HepG2 (cell line): Measurements from ENCODE around the gene HDAC5. TPM values are rescaled to one million over a fixed set of nuclear protein-coding genes. Genes with fewer than 3 reads are reported as not detected.
A peak's percentile ranks its signal among the peaks of the same experiment; 100 is the strongest.

ENCODE experiments used
- ATAC-seq: fragments of 200-7000 bp; cut with Tn5 transposase; 3 replicates; pipeline ENCODE4 v1.9.1; 2020; ENCODE audit warnings: mild to moderate bottlenecking, moderate library complexity
- BruUV-seq: library from RNA; stranded (reverse); fragments of 400-500 nt; replicated peaks from 2 replicates; lab custom pipeline; 2021; lab: Mats Ljungman, UMichigan
- CTCF ChIA-PET: fragments of 300-600 bp; formaldehyde crosslinking; extraction: SDS; loops from one replicate; lab custom pipeline; 2021; ENCODE audit warnings: low total read pairs, inconsistent platforms, low intra/inter-chr PET ratio; lab: Yijun Ruan, JAX
- POLR2A ChIA-PET: fragments of 350-600 bp; sonication (Branson Sonifier 250); formaldehyde crosslinking; loops from one replicate; lab custom pipeline; 2020; ENCODE audit warnings: antibody characterized with exemption, inconsistent platforms; lab: Yijun Ruan, JAX
- DNase-seq: peaks from one replicate; pipeline ENCODE4 v3.0.0-alpha.2; 2015; ENCODE audit warnings: low spot score
- FAIRE-seq: peaks from 3 replicates; lab custom pipeline; 2011; peaks lifted over from hg19 to GRCh38; lab: Jason Lieb, UNC
- H2AFZ ChIP-seq: one replicate; pipeline ENCODE4 v1.6.1; 2011; ENCODE audit warnings: low read length, inconsistent platforms
- H3K27ac ChIP-seq: fragments of 300-600 bp; 3 replicates; pipeline ENCODE4 v1.8.0; 2011; ENCODE audit warnings: mixed run types, mild to moderate bottlenecking, mixed read lengths, low read length, inconsistent platforms; ENCODE audit not compliant: insufficient read depth; ENCODE audit errors: extremely low read length
- H3K27me3 ChIP-seq, 2 experiments: fragments of 200-600 bp in 1 of 2; 2 replicates in 1 of 2; 3 replicates in 1 of 2; pipeline versions ENCODE4 v1.6.0 to v1.8.0; 2011; ENCODE audit warnings: low read length in 2 of 2, mild to moderate bottlenecking in 2 of 2, moderate library complexity in 2 of 2, inconsistent platforms in 1 of 2; ENCODE audit not compliant: insufficient read depth in 2 of 2, control insufficient read depth in 1 of 2
- H3K36me3 ChIP-seq, 2 experiments: fragments of 200-600 bp in 1 of 2; replicated peaks in 1 of 2; 2 replicates in 1 of 2; 3 replicates in 1 of 2; pipeline versions ENCODE4 v1.5.1 to v1.8.0; 2011; ENCODE audit warnings: low read length in 2 of 2, inconsistent platforms in 1 of 2; ENCODE audit not compliant: insufficient read depth in 2 of 2, control insufficient read depth in 1 of 2
- H3K4me1 ChIP-seq: 2 replicates; pipeline ENCODE4 v1.5.1; 2012; ENCODE audit warnings: low read length, inconsistent platforms; ENCODE audit not compliant: insufficient read depth
- H3K4me2 ChIP-seq: 2 replicates; pipeline ENCODE4 v1.6.0; 2011; ENCODE audit warnings: low read depth, low read length, inconsistent platforms
- H3K4me3 ChIP-seq, 3 experiments: fragments of 200-600 bp in 1 of 3; sonication (generic), shearing (Covaris generic) in 1 of 3; replicated peaks in 1 of 3; 2 replicates each; pipeline ENCODE4 v1.5.1; 2011 to 2016; ENCODE audit warnings: low read length in 3 of 3, inconsistent platforms in 2 of 3, low read depth in 2 of 3, mild to moderate bottlenecking in 2 of 3, control low read depth in 1 of 3, mixed read lengths in 1 of 3; ENCODE audit not compliant: insufficient read depth in 1 of 3
- H3K79me2 ChIP-seq: one replicate; pipeline ENCODE4 v1.6.1; 2011; ENCODE audit warnings: low read length, inconsistent platforms; ENCODE audit not compliant: insufficient read depth
- H3K9ac ChIP-seq: 2 replicates; pipeline ENCODE4 v1.6.0; 2011; ENCODE audit warnings: mild to moderate bottlenecking, low read depth, low read length, inconsistent platforms; ENCODE audit not compliant: insufficient read depth
- H3K9me3 ChIP-seq: 2 replicates; pipeline ENCODE4 v1.5.1; 2012; ENCODE audit warnings: mild to moderate bottlenecking, low read length
- H4K20me1 ChIP-seq: 2 replicates; pipeline ENCODE4 v1.6.0; 2011; ENCODE audit warnings: inconsistent platforms, mild to moderate bottlenecking, low read length, moderate library complexity; ENCODE audit not compliant: insufficient read depth
- AGO2 ChIP-seq: fragments of 200-400 bp; formaldehyde crosslinking; optimal IDR thresholded peaks from 2 replicates; pipeline ENCODE3; 2017; ENCODE audit warnings: mild to moderate bottlenecking, low read depth, low read length, moderate library complexity
- FIP1L1 ChIP-seq: fragments of 200-400 bp; formaldehyde crosslinking; IDR thresholded peaks from 2 replicates; pipeline ENCODE4 v1.6.1; 2018; ENCODE audit warnings: low read depth, mild to moderate bottlenecking, low read length, moderate library complexity, borderline replicate concordance; ENCODE audit not compliant: insufficient read depth
- KLF15 ChIP-seq: sonication (generic); formaldehyde crosslinking; IDR thresholded peaks from 2 replicates; pipeline ENCODE4 v1.8.1; 2023; ENCODE audit warnings: borderline replicate concordance, mild to moderate bottlenecking, inconsistent platforms, missing genetic modification reagents, mixed read lengths
- MEIS2 ChIP-seq: sonication (generic); formaldehyde crosslinking; IDR thresholded peaks from 2 replicates; pipeline ENCODE4 v1.9.0; 2021; ENCODE audit warnings: mild to moderate bottlenecking, missing genetic modification reagents
- NR1H2 ChIP-seq: sonication (generic); formaldehyde crosslinking; IDR thresholded peaks from 2 replicates; pipeline ENCODE4 v1.8.1; 2022; ENCODE audit warnings: low read depth, missing genetic modification reagents, borderline replicate concordance
- NR2F6 ChIP-seq, 2 experiments: IDR thresholded peaks; 2 replicates each; pipeline ENCODE4 v1.6.1; 2016; ENCODE audit warnings: antibody characterized with exemption in 1 of 2, mild to moderate bottlenecking in 1 of 2
- NR3C1 ChIP-seq: sonication (generic); formaldehyde crosslinking; IDR thresholded peaks from 2 replicates; pipeline ENCODE4 v1.4.0; 2020; ENCODE audit warnings: missing genetic modification reagents
- POLR2AphosphoS2 ChIP-seq: IDR thresholded peaks from 2 replicates; pipeline ENCODE4 v1.6.1; 2011; ENCODE audit warnings: low read depth, low read length, improper control_type of control experiment
- SMAD1 ChIP-seq: sonication (generic); formaldehyde crosslinking; IDR thresholded peaks from 2 replicates; pipeline ENCODE4 v1.4.0; 2020; ENCODE audit warnings: missing genetic modification reagents, low read depth, mild to moderate bottlenecking, borderline replicate concordance
- U2AF2 ChIP-seq: fragments of 200-400 bp; formaldehyde crosslinking; IDR thresholded peaks from 2 replicates; pipeline ENCODE4 v1.6.1; 2017; ENCODE audit warnings: low read depth, mild to moderate bottlenecking, low read length
- ZFX ChIP-seq: sonication (generic); formaldehyde crosslinking; IDR thresholded peaks from 2 replicates; pipeline ENCODE4 v1.4.0; 2020; ENCODE audit warnings: mild to moderate bottlenecking, low read depth, missing genetic modification reagents, moderate library complexity
- ZNF703 ChIP-seq: sonication (generic); formaldehyde crosslinking; IDR thresholded peaks from 2 replicates; pipeline ENCODE4 v1.5.1; 2020; ENCODE audit warnings: missing genetic modification reagents, mild to moderate bottlenecking, moderate library complexity, borderline replicate concordance
- ZSCAN30 ChIP-seq: sonication (generic); formaldehyde crosslinking; IDR thresholded peaks from 2 replicates; pipeline ENCODE4 v1.5.0; 2020; ENCODE audit warnings: mild to moderate bottlenecking, missing genetic modification reagents
- WGBS: methylation state at CpG from one replicate; pipeline ENCODE4 v1.1.6; 2017; ENCODE audit warnings: low lambda C conversion rate; 5-methylcytosine and 5-hydroxymethylcytosine counted together
- in situ Hi-C: cut with HindIII; loops from 2 replicates; pipeline ENCODE4 v1.10.0; 2017; ENCODE audit warnings: low pct_unique_long_range_greater_than_20kb; ENCODE audit not compliant: extremely low pct_ligation_motif_present
- intact Hi-C: fragments of 100-400 bp; cut with micrococcal nuclease; formaldehyde crosslinking; loops from one replicate; pipeline ENCODE4 v1.10.0; 2022; ENCODE audit not compliant: unreplicated experiment
- polyA plus RNA-seq, 8 experiments: library from polyadenylated mRNA; depleted of rRNA in 3 of 8; stranded (reverse) in 7 of 8; unstranded in 1 of 8; fragments of >200 nt; fragmentation: Illumina TruSeq in 4 of 8; extraction: Trizol in 4 of 8; gene quantifications; 2 replicates each; pipeline versions ENCODE4 v1.2.1 to v1.2.3, GENCODE V29; 2011 to 2016; ENCODE audit warnings: low read depth in 4 of 8, missing spikeins in 1 of 8, mixed read lengths in 1 of 8; ENCODE audit not compliant: insufficient read depth in 1 of 8
- total RNA-seq, 5 experiments: library from RNA; depleted of rRNA; stranded (reverse); fragments of >200 nt; fragmentation: Illumina TruSeq; extraction: Trizol; gene quantifications; 2 replicates each; pipeline ENCODE4 v1.2.3, GENCODE V29; 2016; ENCODE audit warnings: low read depth in 1 of 5
- TF ChIP-seq, protein P1 (sequence below): sonication (generic); formaldehyde crosslinking; IDR thresholded peaks from 2 replicates; pipeline ENCODE4 v1.5.0; 2020; ENCODE audit warnings: missing genetic modification reagents, mild to moderate bottlenecking, borderline replicate concordance
- TF ChIP-seq, protein P2 (sequence below): sonication (generic); formaldehyde crosslinking; IDR thresholded peaks from 2 replicates; pipeline ENCODE4 v1.8.0; 2023; ENCODE audit warnings: mild to moderate bottlenecking, missing genetic modification reagents
- TF ChIP-seq, protein P3 (sequence below): sonication (generic); formaldehyde crosslinking; conservative IDR thresholded peaks from 2 replicates; pipeline ENCODE4 v1.8.1; 2023; ENCODE audit warnings: missing genetic modification reagents
- TF ChIP-seq, protein P4 (sequence below): sonication (generic); formaldehyde crosslinking; IDR thresholded peaks from 2 replicates; pipeline ENCODE4 v1.5.0; 2020; ENCODE audit warnings: mild to moderate bottlenecking, missing genetic modification reagents

Gene HDAC5
- total and polyA plus RNA-seq, 2 of the 13 experiments (the other 11 are each of a cell fraction or from before 2014, with no cell fraction given), result 46.4 to 85.4 TPM

DNA sequence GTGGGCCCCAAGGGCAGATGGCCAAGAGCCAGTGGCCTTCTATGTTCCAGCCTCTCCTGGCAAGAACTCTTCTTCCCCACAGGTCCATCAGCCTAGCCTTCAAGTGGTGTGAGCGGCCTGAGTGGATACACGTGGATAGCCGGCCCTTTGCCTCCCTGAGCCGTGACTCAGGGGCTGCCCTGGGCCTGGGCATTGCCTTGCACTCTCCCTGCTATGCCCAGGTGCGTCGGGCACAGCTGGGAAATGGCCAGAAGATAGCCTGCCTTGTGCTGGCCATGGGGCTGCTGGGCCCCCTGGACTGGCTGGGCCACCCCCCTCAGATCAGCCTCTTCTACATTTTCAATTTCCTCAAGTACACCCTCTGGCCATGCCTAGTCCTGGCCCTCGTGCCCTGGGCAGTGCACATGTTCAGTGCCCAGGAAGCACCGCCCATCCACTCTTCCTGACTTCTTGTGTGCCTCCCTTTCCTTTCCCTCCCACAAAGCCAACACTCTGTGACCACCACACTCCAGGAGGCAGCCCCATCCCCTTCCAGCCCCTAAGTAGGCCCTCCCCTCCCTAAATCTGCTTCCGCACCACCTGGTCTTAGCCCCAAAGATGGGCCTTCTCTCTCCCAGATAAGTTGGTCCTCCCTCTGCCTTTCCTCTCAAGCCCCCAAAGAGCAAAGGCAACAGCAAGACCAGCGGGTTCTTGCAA is 47.7 kb downstream of the HDAC5 start (continued):
- TF ChIP-seq, protein P1, sequence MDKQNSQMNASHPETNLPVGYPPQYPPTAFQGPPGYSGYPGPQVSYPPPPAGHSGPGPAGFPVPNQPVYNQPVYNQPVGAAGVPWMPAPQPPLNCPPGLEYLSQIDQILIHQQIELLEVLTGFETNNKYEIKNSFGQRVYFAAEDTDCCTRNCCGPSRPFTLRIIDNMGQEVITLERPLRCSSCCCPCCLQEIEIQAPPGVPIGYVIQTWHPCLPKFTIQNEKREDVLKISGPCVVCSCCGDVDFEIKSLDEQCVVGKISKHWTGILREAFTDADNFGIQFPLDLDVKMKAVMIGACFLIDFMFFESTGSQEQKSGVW (CRISPR knock-in tag), result no peak
- TF ChIP-seq NR1H2 (CRISPR knock-in tag) (no peak), ZFX (CRISPR knock-in tag) (0 out of 2 replicates have a peak, but pooled peaks have one; percentile 14), KLF15 (CRISPR knock-in tag) (no peak), AGO2 (peak; percentile 89), ZSCAN30 (no peak), FIP1L1 (no peak), MEIS2 (CRISPR knock-in tag) (no peak), POLR2AphosphoS2 (0 out of 2 replicates have a peak, but pooled peaks have one; percentile 7)
- TF ChIP-seq, protein P2, sequence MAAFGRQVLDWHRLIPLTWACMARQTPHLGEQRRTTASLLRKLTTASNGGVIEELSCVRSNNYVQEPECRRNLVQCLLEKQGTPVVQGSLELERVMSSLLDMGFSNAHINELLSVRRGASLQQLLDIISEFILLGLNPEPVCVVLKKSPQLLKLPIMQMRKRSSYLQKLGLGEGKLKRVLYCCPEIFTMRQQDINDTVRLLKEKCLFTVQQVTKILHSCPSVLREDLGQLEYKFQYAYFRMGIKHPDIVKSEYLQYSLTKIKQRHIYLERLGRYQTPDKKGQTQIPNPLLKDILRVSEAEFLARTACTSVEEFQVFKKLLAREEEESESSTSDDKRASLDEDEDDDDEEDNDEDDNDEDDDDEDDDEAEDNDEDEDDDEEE (CRISPR knock-in tag), result no peak

DNA sequence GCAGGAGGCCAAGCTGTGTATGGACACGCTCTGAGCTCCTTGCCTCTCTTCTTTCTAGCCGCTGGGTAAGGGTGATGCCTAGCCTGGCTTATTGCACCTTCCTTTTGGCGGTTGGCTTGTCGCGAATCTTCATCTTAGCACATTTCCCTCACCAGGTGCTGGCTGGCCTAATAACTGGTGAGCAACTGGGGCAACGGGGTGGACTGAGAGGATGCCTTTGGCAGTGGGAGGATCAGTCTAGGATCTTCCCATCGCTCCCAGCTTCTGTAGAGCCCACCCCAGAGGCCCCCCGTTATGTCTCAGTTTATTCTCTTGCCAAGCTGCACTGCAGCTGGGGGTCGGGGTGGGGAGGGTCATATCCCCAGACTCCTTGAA is 48.5 kb downstream of the HDAC5 start:
- H3K9ac ChIP-seq, result no peak overlapping the region
- H3K4me2 ChIP-seq, result no peak overlapping the region
- peaks cover 13% of the 10 kb centered on the region for H3K79me2 ChIP-seq
- BruUV-seq, result no TSS peak
- H3K27me3 ChIP-seq, result no peaks in the 10 kb centered on the region; a peak in 1 of 5 replicates
- FAIRE-seq (no peak), DNase-seq (no peak), ATAC-seq (no peak)
- H3K9me3 ChIP-seq, result no peaks in the 10 kb centered on the region
- POLR2A ChIA-PET, result interaction anchor here (0.8 to 1.9 kb wide), 7 partner anchors 9 to 112 kb away, joined by 3 to 11 read pairs (median 4); partner anchors contain the start of genes LSM12 and TMUB2
- H3K27ac ChIP-seq, result no peak overlapping the region
- H3K36me3 ChIP-seq, result peaks cover 17 to 37% of the 10 kb centered on the region in 2 experiments
- H3K4me3 ChIP-seq, result no peak overlapping the region
- H3K4me1 ChIP-seq, result peaks cover 44% of the 10 kb centered on the region
- intact Hi-C loops, result no loop called here
- H4K20me1 ChIP-seq, result no peaks in the 10 kb centered on the region
- 98% methylated on average over 9 of the region's 9 CpGs for WGBS
- CTCF ChIA-PET, result no interaction called here
- in situ Hi-C loops, result no loop called here
- no peak overlapping the region for H2AFZ ChIP-seq
- TF ChIP-seq SMAD1 (CRISPR knock-in tag) (no peak), U2AF2 (no peak), NR2F6 (IDR thresholded peaks at IDR 0.05) (no peak), NR2F6 (CRISPR knock-in tag; IDR thresholded peaks at IDR 0.05) (no peak), ZNF703 (no peak), NR3C1 (CRISPR knock-in tag) (no peak)
- TF ChIP-seq, protein P3, sequence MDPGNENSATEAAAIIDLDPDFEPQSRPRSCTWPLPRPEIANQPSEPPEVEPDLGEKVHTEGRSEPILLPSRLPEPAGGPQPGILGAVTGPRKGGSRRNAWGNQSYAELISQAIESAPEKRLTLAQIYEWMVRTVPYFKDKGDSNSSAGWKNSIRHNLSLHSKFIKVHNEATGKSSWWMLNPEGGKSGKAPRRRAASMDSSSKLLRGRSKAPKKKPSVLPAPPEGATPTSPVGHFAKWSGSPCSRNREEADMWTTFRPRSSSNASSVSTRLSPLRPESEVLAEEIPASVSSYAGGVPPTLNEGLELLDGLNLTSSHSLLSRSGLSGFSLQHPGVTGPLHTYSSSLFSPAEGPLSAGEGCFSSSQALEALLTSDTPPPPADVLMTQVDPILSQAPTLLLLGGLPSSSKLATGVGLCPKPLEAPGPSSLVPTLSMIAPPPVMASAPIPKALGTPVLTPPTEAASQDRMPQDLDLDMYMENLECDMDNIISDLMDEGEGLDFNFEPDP (CRISPR knock-in tag), result no peak
- TF ChIP-seq, protein P4, sequence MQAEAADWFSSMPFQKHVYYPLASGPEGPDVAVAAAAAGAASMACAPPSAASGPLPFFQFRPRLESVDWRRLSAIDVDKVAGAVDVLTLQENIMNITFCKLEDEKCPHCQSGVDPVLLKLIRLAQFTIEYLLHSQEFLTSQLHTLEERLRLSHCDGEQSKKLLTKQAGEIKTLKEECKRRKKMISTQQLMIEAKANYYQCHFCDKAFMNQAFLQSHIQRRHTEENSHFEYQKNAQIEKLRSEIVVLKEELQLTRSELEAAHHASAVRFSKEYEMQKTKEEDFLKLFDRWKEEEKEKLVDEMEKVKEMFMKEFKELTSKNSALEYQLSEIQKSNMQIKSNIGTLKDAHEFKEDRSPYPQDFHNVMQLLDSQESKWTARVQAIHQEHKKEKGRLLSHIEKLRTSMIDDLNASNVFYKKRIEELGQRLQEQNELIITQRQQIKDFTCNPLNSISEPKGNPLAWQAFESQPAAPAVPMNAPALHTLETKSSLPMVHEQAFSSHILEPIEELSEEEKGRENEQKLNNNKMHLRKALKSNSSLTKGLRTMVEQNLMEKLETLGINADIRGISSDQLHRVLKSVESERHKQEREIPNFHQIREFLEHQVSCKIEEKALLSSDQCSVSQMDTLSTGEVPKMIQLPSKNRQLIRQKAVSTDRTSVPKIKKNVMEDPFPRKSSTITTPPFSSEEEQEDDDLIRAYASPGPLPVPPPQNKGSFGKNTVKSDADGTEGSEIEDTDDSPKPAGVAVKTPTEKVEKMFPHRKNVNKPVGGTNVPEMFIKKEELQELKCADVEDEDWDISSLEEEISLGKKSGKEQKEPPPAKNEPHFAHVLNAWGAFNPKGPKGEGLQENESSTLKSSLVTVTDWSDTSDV, result no peak
